SK-N-SH (cell line): ENCODE measurements around the gene ACSL1. TPM values are rescaled to one million over a fixed set of nuclear protein-coding genes. Genes with fewer than 3 reads are reported as not detected.

ENCODE experiments used
- CTCF ChIA-PET: fragments of 300-600, 350-600 bp; formaldehyde crosslinking; extraction: SDS; loops from one replicate; lab custom pipeline; 2021; lab: Yijun Ruan, JAX
- POLR2A ChIA-PET: fragments of 350-600 bp; sonication (Branson Sonifier 250); formaldehyde crosslinking; extraction: SDS; loops from one replicate; lab custom pipeline; 2020; ENCODE audit warnings: antibody characterized with exemption, inconsistent platforms; lab: Yijun Ruan, JAX
- DNase-seq: peaks from one replicate; pipeline ENCODE4 v3.0.0; 2012
- H2AFZ ChIP-seq: fragments of 200-600 bp; sonication (generic); 2 replicates; pipeline ENCODE4 v1.8.1; 2016; ENCODE audit warnings: antibody characterized with exemption, mild to moderate bottlenecking, low read depth
- H3F3A ChIP-seq: fragments of 200-600 bp; sonication (generic); replicated peaks from 2 replicates; pipeline ENCODE3; 2016; ENCODE audit warnings: antibody characterized with exemption, mild to moderate bottlenecking; ENCODE audit not compliant: insufficient read depth
- H3K27ac ChIP-seq, 2 experiments: fragments of 200-500 bp in 1 of 2; fragments of 200-600 bp in 1 of 2; sonication (Bioruptor generic) in 1 of 2; sonication (generic), shearing (Covaris generic) in 1 of 2; 2 replicates each; pipeline versions ENCODE4 v1.5.1 to v1.6.1; 2014 to 2016; ENCODE audit warnings: low read depth in 2 of 2, inconsistent platforms in 1 of 2, low read length in 1 of 2, mild to moderate bottlenecking in 1 of 2, mixed read lengths in 1 of 2
- H3K27me3 ChIP-seq: fragments of 200-600 bp; sonication (generic), shearing (Covaris generic); 2 replicates; pipeline ENCODE4 v1.6.1; 2016; ENCODE audit warnings: mixed run types; ENCODE audit not compliant: insufficient read depth
- H3K36me3 ChIP-seq, 2 experiments: fragments of 200-500 bp in 1 of 2; fragments of 200-600 bp in 1 of 2; sonication (Bioruptor generic) in 1 of 2; sonication (generic) in 1 of 2; replicated peaks in 1 of 2; 2 replicates each; pipeline versions ENCODE3 to v1.5.1; 2014 to 2016; ENCODE audit warnings: low read length in 1 of 2, mild to moderate bottlenecking in 1 of 2; ENCODE audit not compliant: insufficient read depth in 2 of 2, control insufficient read depth in 1 of 2
- H3K4me1 ChIP-seq, 2 experiments: fragments of 200-500 bp in 1 of 2; fragments of 200-600 bp in 1 of 2; sonication (Bioruptor generic) in 1 of 2; sonication (generic), shearing (Covaris generic) in 1 of 2; 2 replicates each; pipeline versions ENCODE4 v1.5.1 to v1.6.1; 2014 to 2016; ENCODE audit warnings: low read depth in 1 of 2, low read length in 1 of 2, mixed run types in 1 of 2; ENCODE audit not compliant: insufficient read depth in 2 of 2, control insufficient read depth in 1 of 2
- H3K4me2 ChIP-seq: fragments of 200-600 bp; sonication (generic), shearing (Covaris generic); 2 replicates; pipeline ENCODE4 v1.6.1; 2017; ENCODE audit warnings: mixed run types
- H3K4me3 ChIP-seq, 2 experiments: fragments of 200-500 bp in 1 of 2; fragments of 200-600 bp in 1 of 2; sonication (Bioruptor generic) in 1 of 2; sonication (generic), shearing (Covaris generic) in 1 of 2; 2 replicates each; pipeline versions ENCODE4 v1.5.1 to v1.8.1; 2014 to 2016; ENCODE audit warnings: low read depth in 2 of 2, inconsistent platforms in 1 of 2, low read length in 1 of 2, mild to moderate bottlenecking in 1 of 2, mixed read lengths in 1 of 2, moderate library complexity in 1 of 2
- H3K79me2 ChIP-seq: fragments of 200-600 bp; sonication (generic); 2 replicates; pipeline ENCODE4 v1.8.1; 2017; ENCODE audit warnings: mild to moderate bottlenecking; ENCODE audit not compliant: insufficient read depth
- H3K9ac ChIP-seq: fragments of 200-600 bp; sonication (generic); 2 replicates; pipeline ENCODE4 v1.6.1; 2017; ENCODE audit warnings: mixed run types
- H3K9me2 ChIP-seq: fragments of 200-600 bp; sonication (generic); 2 replicates; pipeline ENCODE4 v1.6.1; 2017; ENCODE audit warnings: mixed run types
- H3K9me3 ChIP-seq: fragments of 200-600 bp; sonication (generic); 2 replicates; pipeline ENCODE4 v1.6.1; 2017; ENCODE audit warnings: mixed run types, mild to moderate bottlenecking, moderate library complexity
- H4K20me1 ChIP-seq: fragments of 200-600 bp; sonication (generic); 2 replicates; pipeline ENCODE4 v1.6.1; 2017; ENCODE audit warnings: mild to moderate bottlenecking, mixed run types; ENCODE audit not compliant: insufficient read depth
- FOSL2 ChIP-seq: IDR thresholded peaks from 2 replicates; pipeline ENCODE4 v1.4.0; 2012; ENCODE audit warnings: low read depth, mild to moderate bottlenecking, moderate library complexity, borderline replicate concordance
- FOXM1 ChIP-seq: IDR thresholded peaks from 2 replicates; pipeline ENCODE4 v1.4.0; 2012; ENCODE audit warnings: low read depth, mild to moderate bottlenecking
- GATA2 ChIP-seq: sonication (generic); formaldehyde crosslinking; IDR thresholded peaks from 2 replicates; pipeline ENCODE4 v1.5.0; 2020; ENCODE audit warnings: mild to moderate bottlenecking, missing genetic modification reagents
- JUND ChIP-seq: IDR thresholded peaks from 2 replicates; pipeline ENCODE4 v1.4.0; 2012
- MEF2A ChIP-seq: IDR thresholded peaks from 2 replicates; pipeline ENCODE4 v1.4.0; 2012; ENCODE audit warnings: low read depth, borderline replicate concordance
- POLR2AphosphoS5 ChIP-seq: IDR thresholded peaks from 2 replicates; pipeline ENCODE4 v1.6.1; 2012; ENCODE audit warnings: low read depth, low read length
- SMC3 ChIP-seq: IDR thresholded peaks from 2 replicates; pipeline ENCODE4 v1.6.1; 2012; ENCODE audit warnings: low read depth, low read length, improper control_type of control experiment
- WGBS: methylation state at CpG from one replicate; pipeline ENCODE4 v1.1.6; 2017; ENCODE audit warnings: low lambda C conversion rate; 5-methylcytosine and 5-hydroxymethylcytosine counted together
- polyA plus RNA-seq, 3 experiments: library from polyadenylated mRNA; depleted of rRNA; stranded (reverse); fragments of >200 nt; gene quantifications; 2 replicates each; pipeline ENCODE4 v1.2.3, GENCODE V29; 2012
- TF ChIP-seq, protein P1 (sequence below): IDR thresholded peaks from 2 replicates; pipeline ENCODE4 v1.4.0; 2012; ENCODE audit warnings: low read depth
- TF ChIP-seq, protein P2 (sequence below): IDR thresholded peaks from 2 replicates; pipeline ENCODE4 v1.4.0; 2012; ENCODE audit warnings: low read depth, borderline replicate concordance
- TF ChIP-seq, protein P3 (sequence below): fragments of 200-600 bp; sonication (generic); IDR thresholded peaks from 2 replicates; pipeline ENCODE4 v1.6.1; 2017; ENCODE audit warnings: antibody characterized with exemption, mild to moderate bottlenecking, moderate library complexity
- TF ChIP-seq, protein P4 (sequence below): fragments of 150-350 bp; IDR thresholded peaks from 2 replicates; pipeline ENCODE4 v1.6.1; 2017; ENCODE audit warnings: antibody characterized with exemption, low read length, low read depth, borderline replicate concordance

ACSL1 gene
- polyA plus RNA-seq, 1 of the 3 experiments (the other 2 are of a cell fraction): 7.9 TPM

DNA sequence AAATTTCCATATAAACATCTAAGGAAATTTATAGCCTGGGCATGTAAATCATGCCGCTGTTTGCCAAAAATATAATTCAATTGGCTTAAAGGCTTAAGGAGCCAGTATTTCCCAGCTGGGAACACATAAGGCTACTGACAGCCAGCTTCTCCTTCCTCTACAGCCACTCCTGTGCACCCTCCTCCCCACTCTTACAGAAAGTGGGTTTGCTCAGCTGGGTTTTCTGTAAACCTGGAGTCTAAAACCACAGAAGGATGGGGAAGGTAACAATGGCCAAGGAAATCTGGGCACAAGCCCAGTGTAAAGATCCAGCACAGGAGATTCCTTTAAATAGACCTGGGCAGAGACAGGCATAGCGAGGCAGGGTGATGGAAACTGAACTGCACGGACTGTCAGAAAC is 18.5 kb downstream of the ACSL1 start:
- Histone ChIP-seq H3K9me3 (no peaks in the 10 kb centered on the region), H3K4me1 (peaks cover 4 to 39% of the 10 kb centered on the region in 2 experiments; a peak in 3 of 4 replicates), H3F3A (peaks cover 5% of the 10 kb centered on the region), H4K20me1 (peaks cover 8% of the 10 kb centered on the region; the same call in 1 of the 2 replicates), H3K36me3 (no peaks in the 10 kb centered on the region), H3K4me2 (no peak overlapping the region), H3K27ac (peak overlapping the region in 1 of 2 experiments; percentile 5; a peak in 1 of 4 replicates), H3K9ac (no peak overlapping the region), H3K9me2 (no peaks in the 10 kb centered on the region), H3K79me2 (peaks cover 7% of the 10 kb centered on the region; the same call in 1 of the 2 replicates), H3K4me3 (no peak overlapping the region), H3K27me3 (no peaks in the 10 kb centered on the region), H2AFZ (no peak overlapping the region)
- TF ChIP-seq SMC3 (no peak), FOXM1 (no peak), JUND (no peak)
- TF ChIP-seq, protein P1, sequence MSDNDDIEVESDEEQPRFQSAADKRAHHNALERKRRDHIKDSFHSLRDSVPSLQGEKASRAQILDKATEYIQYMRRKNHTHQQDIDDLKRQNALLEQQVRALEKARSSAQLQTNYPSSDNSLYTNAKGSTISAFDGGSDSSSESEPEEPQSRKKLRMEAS: no peak
- TF ChIP-seq, protein P2, sequence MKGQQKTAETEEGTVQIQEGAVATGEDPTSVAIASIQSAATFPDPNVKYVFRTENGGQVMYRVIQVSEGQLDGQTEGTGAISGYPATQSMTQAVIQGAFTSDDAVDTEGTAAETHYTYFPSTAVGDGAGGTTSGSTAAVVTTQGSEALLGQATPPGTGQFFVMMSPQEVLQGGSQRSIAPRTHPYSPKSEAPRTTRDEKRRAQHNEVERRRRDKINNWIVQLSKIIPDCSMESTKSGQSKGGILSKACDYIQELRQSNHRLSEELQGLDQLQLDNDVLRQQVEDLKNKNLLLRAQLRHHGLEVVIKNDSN: no peak
- TF ChIP-seq, protein P3, sequence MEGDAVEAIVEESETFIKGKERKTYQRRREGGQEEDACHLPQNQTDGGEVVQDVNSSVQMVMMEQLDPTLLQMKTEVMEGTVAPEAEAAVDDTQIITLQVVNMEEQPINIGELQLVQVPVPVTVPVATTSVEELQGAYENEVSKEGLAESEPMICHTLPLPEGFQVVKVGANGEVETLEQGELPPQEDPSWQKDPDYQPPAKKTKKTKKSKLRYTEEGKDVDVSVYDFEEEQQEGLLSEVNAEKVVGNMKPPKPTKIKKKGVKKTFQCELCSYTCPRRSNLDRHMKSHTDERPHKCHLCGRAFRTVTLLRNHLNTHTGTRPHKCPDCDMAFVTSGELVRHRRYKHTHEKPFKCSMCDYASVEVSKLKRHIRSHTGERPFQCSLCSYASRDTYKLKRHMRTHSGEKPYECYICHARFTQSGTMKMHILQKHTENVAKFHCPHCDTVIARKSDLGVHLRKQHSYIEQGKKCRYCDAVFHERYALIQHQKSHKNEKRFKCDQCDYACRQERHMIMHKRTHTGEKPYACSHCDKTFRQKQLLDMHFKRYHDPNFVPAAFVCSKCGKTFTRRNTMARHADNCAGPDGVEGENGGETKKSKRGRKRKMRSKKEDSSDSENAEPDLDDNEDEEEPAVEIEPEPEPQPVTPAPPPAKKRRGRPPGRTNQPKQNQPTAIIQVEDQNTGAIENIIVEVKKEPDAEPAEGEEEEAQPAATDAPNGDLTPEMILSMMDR: no peak
- WGBS: 90% methylated on average over 3 of the region's 3 CpGs
- no peak for DNase-seq
- CTCF ChIA-PET: interaction anchor here (0.7 to 0.9 kb wide), 2 partner anchors 62 to 1385 kb away, joined by 3 to 4 read pairs; no protein-coding TSS in a partner anchor
- POLR2A ChIA-PET: interaction anchor here (0.7 kb wide), 1 partner anchor 817 kb away, joined by 6 read pairs; no protein-coding TSS in a partner anchor

DNA sequence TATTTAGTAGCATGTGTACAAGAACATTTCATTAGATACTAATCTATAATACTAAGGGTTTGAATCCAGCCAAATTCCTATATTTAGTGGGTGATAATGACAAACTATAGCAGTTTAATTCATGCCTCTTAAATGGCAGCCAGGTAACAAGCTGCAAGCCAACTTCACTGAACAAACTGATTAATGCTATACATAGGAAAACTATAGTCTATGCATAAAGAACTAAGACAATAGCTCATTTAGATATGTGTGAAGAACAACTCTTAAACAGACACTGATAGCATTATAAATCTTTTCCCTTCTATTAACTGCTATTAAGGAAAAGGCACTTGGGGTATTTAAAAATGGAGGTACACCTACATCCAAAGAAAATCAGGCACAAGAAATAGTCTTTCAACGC is 19.1 kb downstream of the ACSL1 start:
- Histone ChIP-seq H2AFZ (no peak overlapping the region), H3K4me2 (no peak overlapping the region)
- TF ChIP-seq POLR2AphosphoS5: no peak
- TF ChIP-seq MEF2A: no peak
- TF ChIP-seq, protein P4, sequence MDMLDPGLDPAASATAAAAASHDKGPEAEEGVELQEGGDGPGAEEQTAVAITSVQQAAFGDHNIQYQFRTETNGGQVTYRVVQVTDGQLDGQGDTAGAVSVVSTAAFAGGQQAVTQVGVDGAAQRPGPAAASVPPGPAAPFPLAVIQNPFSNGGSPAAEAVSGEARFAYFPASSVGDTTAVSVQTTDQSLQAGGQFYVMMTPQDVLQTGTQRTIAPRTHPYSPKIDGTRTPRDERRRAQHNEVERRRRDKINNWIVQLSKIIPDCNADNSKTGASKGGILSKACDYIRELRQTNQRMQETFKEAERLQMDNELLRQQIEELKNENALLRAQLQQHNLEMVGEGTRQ: no peak
- TF ChIP-seq GATA2 (CRISPR knock-in tag): no peak
- TF ChIP-seq, protein P2: no peak
- no peak for TF ChIP-seq FOSL2
- TF ChIP-seq, all 33 proteins: peak for 0
- WGBS: 89% methylated on average over 1 of the region's 1 CpG
- no peaks in the 10 kb centered on the region for H3K27me3 ChIP-seq
- CTCF ChIA-PET: interaction anchor here (0.7 to 1.1 kb wide), 3 partner anchors 20 to 1385 kb away, joined by 3 to 4 read pairs (median 3); no protein-coding TSS in a partner anchor
- peaks cover 8% of the 10 kb centered on the region; the same call in 1 of the 2 replicates for H4K20me1 ChIP-seq
- POLR2A ChIA-PET: interaction anchor here (0.7 kb wide), 1 partner anchor 816 kb away, joined by 6 read pairs; no protein-coding TSS in a partner anchor
- no peak overlapping the region for H3K9ac ChIP-seq
- no peak for DNase-seq
- H3K4me3 ChIP-seq: no peak overlapping the region
- peaks cover 4 to 44% of the 10 kb centered on the region in 2 experiments; a peak in 3 of 4 replicates for H3K4me1 ChIP-seq
- H3K9me2 ChIP-seq: no peaks in the 10 kb centered on the region
- peaks cover 7% of the 10 kb centered on the region; the same call in 1 of the 2 replicates for H3K79me2 ChIP-seq
- H3K27ac ChIP-seq: peak overlapping the region in 1 of 2 experiments; percentile 68; a peak in 2 of 4 replicates
- H3K9me3 ChIP-seq: no peaks in the 10 kb centered on the region
- peaks cover 5% of the 10 kb centered on the region for H3F3A ChIP-seq
- H3K36me3 ChIP-seq: no peaks in the 10 kb centered on the region
